ENCODE data around the gene CCDC47. TPM values are rescaled to one million over a fixed set of nuclear protein-coding genes. Genes with fewer than 3 reads are reported as not detected.
A peak's percentile ranks its signal among the peaks of the same experiment; 100 is the strongest.

CCDC47 gene
- total and polyA plus RNA-seq, 2 of the 13 experiments (the other 11 are each of a cell fraction or from before 2014, with no cell fraction given): 59.3 to 99.5 TPM

- 0 out of 2 replicates have a peak, but pooled peaks have one; percentile 20 for TF ChIP-seq IRF1 (CRISPR knock-in tag; IDR thresholded peaks at IDR 0.05; ENCODE audit: low read depth)
- peak; percentile 8; the same call in 1 of the 2 replicates for TF ChIP-seq KDM4B (CRISPR knock-in tag; IDR thresholded peaks at IDR 0.05)
- peak; percentile 58; the same call in 1 of the 2 replicates for TF ChIP-seq ZSCAN12 (CRISPR knock-in tag; IDR thresholded peaks at IDR 0.05)
- no peak for TF ChIP-seq ATF7 (IDR thresholded peaks at IDR 0.05)
- TF ChIP-seq ATF7 (CRISPR knock-in tag; IDR thresholded peaks at IDR 0.05): no peak
- TF ChIP-seq ZNF160 (CRISPR knock-in tag; IDR thresholded peaks at IDR 0.05): peak; percentile 79; the same call in 1 of the 2 replicates
- TF ChIP-seq, protein P1, sequence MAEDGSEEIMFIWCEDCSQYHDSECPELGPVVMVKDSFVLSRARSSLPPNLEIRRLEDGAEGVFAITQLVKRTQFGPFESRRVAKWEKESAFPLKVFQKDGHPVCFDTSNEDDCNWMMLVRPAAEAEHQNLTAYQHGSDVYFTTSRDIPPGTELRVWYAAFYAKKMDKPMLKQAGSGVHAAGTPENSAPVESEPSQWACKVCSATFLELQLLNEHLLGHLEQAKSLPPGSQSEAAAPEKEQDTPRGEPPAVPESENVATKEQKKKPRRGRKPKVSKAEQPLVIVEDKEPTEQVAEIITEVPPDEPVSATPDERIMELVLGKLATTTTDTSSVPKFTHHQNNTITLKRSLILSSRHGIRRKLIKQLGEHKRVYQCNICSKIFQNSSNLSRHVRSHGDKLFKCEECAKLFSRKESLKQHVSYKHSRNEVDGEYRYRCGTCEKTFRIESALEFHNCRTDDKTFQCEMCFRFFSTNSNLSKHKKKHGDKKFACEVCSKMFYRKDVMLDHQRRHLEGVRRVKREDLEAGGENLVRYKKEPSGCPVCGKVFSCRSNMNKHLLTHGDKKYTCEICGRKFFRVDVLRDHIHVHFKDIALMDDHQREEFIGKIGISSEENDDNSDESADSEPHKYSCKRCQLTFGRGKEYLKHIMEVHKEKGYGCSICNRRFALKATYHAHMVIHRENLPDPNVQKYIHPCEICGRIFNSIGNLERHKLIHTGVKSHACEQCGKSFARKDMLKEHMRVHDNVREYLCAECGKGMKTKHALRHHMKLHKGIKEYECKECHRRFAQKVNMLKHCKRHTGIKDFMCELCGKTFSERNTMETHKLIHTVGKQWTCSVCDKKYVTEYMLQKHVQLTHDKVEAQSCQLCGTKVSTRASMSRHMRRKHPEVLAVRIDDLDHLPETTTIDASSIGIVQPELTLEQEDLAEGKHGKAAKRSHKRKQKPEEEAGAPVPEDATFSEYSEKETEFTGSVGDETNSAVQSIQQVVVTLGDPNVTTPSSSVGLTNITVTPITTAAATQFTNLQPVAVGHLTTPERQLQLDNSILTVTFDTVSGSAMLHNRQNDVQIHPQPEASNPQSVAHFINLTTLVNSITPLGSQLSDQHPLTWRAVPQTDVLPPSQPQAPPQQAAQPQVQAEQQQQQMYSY (CRISPR knock-in tag; IDR thresholded peaks at IDR 0.05): no peak
- TF ChIP-seq RBFOX2 (IDR thresholded peaks at IDR 0.05; ENCODE audit: low read depth, low read length): peak; percentile 48
- peak; percentile 25 for TF ChIP-seq POLR2G (IDR thresholded peaks at IDR 0.05; ENCODE audit: low read depth, low read length)
- 0 out of 2 replicates have a peak, but pooled peaks have one; percentile 54 for TF ChIP-seq ZNF138 (CRISPR knock-in tag; IDR thresholded peaks at IDR 0.05; ENCODE audit: low read depth)
- 0 out of 2 replicates have a peak, but pooled peaks have one; percentile 48 for TF ChIP-seq ZNF598 (CRISPR knock-in tag; IDR thresholded peaks at IDR 0.05; ENCODE audit: borderline replicate concordance)
- TF ChIP-seq IRF2 (CRISPR knock-in tag; IDR thresholded peaks at IDR 0.05): no peak; the same call in 1 of the 2 replicates
- TF ChIP-seq ZNF282 (IDR thresholded peaks at IDR 0.05; ENCODE audit: partially characterized antibody): no peak
- TF ChIP-seq PAWR (CRISPR knock-in tag; IDR thresholded peaks at IDR 0.05; ENCODE audit: borderline replicate concordance): peak; percentile 44; the same call in 1 of the 2 replicates
- TF ChIP-seq SNRNP70 (IDR thresholded peaks at IDR 0.05; ENCODE audit: low read depth, low read length): no peak
- TF ChIP-seq ELF1 (CRISPR knock-in tag; IDR thresholded peaks at IDR 0.05): no peak
- TF ChIP-seq, protein P2, sequence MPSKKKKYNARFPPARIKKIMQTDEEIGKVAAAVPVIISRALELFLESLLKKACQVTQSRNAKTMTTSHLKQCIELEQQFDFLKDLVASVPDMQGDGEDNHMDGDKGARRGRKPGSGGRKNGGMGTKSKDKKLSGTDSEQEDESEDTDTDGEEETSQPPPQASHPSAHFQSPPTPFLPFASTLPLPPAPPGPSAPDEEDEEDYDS (CRISPR knock-in tag; IDR thresholded peaks at IDR 0.05): 0 out of 2 replicates have a peak, but pooled peaks have one; percentile 8
- no peak for TF ChIP-seq HDAC1 (CRISPR knock-in tag; IDR thresholded peaks at IDR 0.05)
- no peak for TF ChIP-seq ZNF263 (CRISPR knock-in tag; IDR thresholded peaks at IDR 0.05)
- no peak for TF ChIP-seq HHEX (CRISPR knock-in tag; IDR thresholded peaks at IDR 0.05)
- TF ChIP-seq ZFY (CRISPR knock-in tag; IDR thresholded peaks at IDR 0.05): peak; percentile 97
- peak; percentile 68 for TF ChIP-seq ASH2L (IDR thresholded peaks at IDR 0.05; ENCODE audit: insufficient read length, low read depth, low read length)
- TF ChIP-seq EHMT2 (IDR thresholded peaks at IDR 0.05; ENCODE audit: borderline replicate concordance, low read depth, low read length): no peak
- TF ChIP-seq ZEB1 (IDR thresholded peaks at IDR 0.05; ENCODE audit: insufficient replicate concordance, low read depth): no peak
- TF ChIP-seq ARHGAP35 (CRISPR knock-in tag; IDR thresholded peaks at IDR 0.05; ENCODE audit: borderline replicate concordance): no peak
These were observed 958 bp upstream of the CCDC47 start, which contains the start of gene DDX42 (continued) for GRCh38 chr17:63774141-63774968.
